Measurements from ENCODE around the gene GABRR1. TPM values are rescaled to one million over a fixed set of nuclear protein-coding genes. Genes with fewer than 3 reads are reported as not detected.
A peak's percentile ranks its signal among the peaks of the same experiment; 100 is the strongest.

Gene GABRR1
- total RNA-seq, 1 donor from 2014 or later: not detected

- no peak for ATAC-seq
- no peak for DNase-seq (ENCODE audit: missing footprints)
- intact Hi-C loops (cut with DNase I): no loop called here
These were observed 5.0 kb upstream of the GABRR1 start for GRCh38 chr6:89221971-89222711.

- ATAC-seq (no peak), DNase-seq (ENCODE audit: missing footprints) (no peak)
- intact Hi-C loops (cut with DNase I): no loop called here
These were observed 4.0 kb upstream of the GABRR1 start for GRCh38 chr6:89221129-89221528.

GRCh38 chr6:89216411-89216810 is 747 bp downstream of the GABRR1 start:
- intact Hi-C loops (cut with DNase I): no loop called here
- no peak for DNase-seq (ENCODE audit: missing footprints)
- no peak for ATAC-seq

- intact Hi-C loops (cut with DNase I): no loop called here
- ATAC-seq (no peak), DNase-seq (ENCODE audit: missing footprints) (no peak)
These were observed 1.8 kb downstream of the GABRR1 start for GRCh38 chr6:89215391-89215790.

GRCh38 chr6:89214197-89214596 is 3.0 kb downstream of the GABRR1 start:
- ATAC-seq: no peak
- DNase-seq (ENCODE audit: missing footprints): no peak
- intact Hi-C loops (cut with DNase I): no loop called here

GRCh38 chr6:89212472-89212871 is 4.7 kb downstream of the GABRR1 start:
- intact Hi-C loops (cut with DNase I): no loop called here
- no peak for DNase-seq (ENCODE audit: missing footprints)
- ATAC-seq: no peak

- intact Hi-C loops (cut with DNase I): no loop called here
- no peak for ATAC-seq
- no peak for DNase-seq (ENCODE audit: missing footprints)
These were observed 7.7 kb downstream of the GABRR1 start for GRCh38 chr6:89209457-89209856.

GRCh38 chr6:89208551-89208950 is 8.6 kb downstream of the GABRR1 start:
- DNase-seq (ENCODE audit: missing footprints): no peak
- intact Hi-C loops (cut with DNase I): no loop called here
- no peak for ATAC-seq

GRCh38 chr6:89205819-89206218 is 11.3 kb downstream of the GABRR1 start:
- no peak for ATAC-seq
- no peak for DNase-seq (ENCODE audit: missing footprints)

GRCh38 chr6:89204096-89204495 is 13.1 kb downstream of the GABRR1 start:
- no peak for ATAC-seq
- intact Hi-C loops (cut with DNase I): no loop called here

More at GRCh38 chr6:89205819-89206218, 11.3 kb downstream of the GABRR1 start:
- intact Hi-C loops (cut with DNase I): no loop called here

GRCh38 chr6:89200706-89201215 is 16.4 kb downstream of the GABRR1 start:
- ATAC-seq (no peak), DNase-seq (ENCODE audit: missing footprints) (no peak)
- intact Hi-C loops (cut with DNase I): no loop called here

More at GRCh38 chr6:89204096-89204495, 13.1 kb downstream of the GABRR1 start:
- DNase-seq (ENCODE audit: missing footprints): no peak

GRCh38 chr6:89199579-89199978 is 17.6 kb downstream of the GABRR1 start:
- no peak for DNase-seq (ENCODE audit: missing footprints)
- ATAC-seq: no peak
- intact Hi-C loops (cut with DNase I): no loop called here

- DNase-seq (ENCODE audit: missing footprints) (no peak), ATAC-seq (no peak)
- intact Hi-C loops (cut with DNase I): no loop called here
These were observed 18.9 kb downstream of the GABRR1 start for GRCh38 chr6:89198235-89198634.

GRCh38 chr6:89197141-89197540 is 20.0 kb downstream of the GABRR1 start:
- ATAC-seq (no peak), DNase-seq (ENCODE audit: missing footprints) (no peak)
- intact Hi-C loops (cut with DNase I): no loop called here

GRCh38 chr6:89194559-89194958 is 22.6 kb downstream of the GABRR1 start:
- intact Hi-C loops (cut with DNase I): no loop called here
- DNase-seq (ENCODE audit: missing footprints) (no peak), ATAC-seq (no peak)

GRCh38 chr6:89190741-89191140 is 26.4 kb downstream of the GABRR1 start:
- no peak for ATAC-seq
- intact Hi-C loops (cut with DNase I): no loop called here

GRCh38 chr6:89187504-89187903 is 29.7 kb downstream of the GABRR1 start:
- DNase-seq (ENCODE audit: missing footprints) (no peak), ATAC-seq (no peak)
- intact Hi-C loops (cut with DNase I): no loop called here

More at GRCh38 chr6:89190741-89191140, 26.4 kb downstream of the GABRR1 start:
- DNase-seq (ENCODE audit: missing footprints): no peak

- DNase-seq (ENCODE audit: missing footprints) (no peak), ATAC-seq (peak; percentile 86)
These were observed 30.4 kb downstream of the GABRR1 start for GRCh38 chr6:89186762-89187161.

GRCh38 chr6:89184344-89184743 is 32.8 kb downstream of the GABRR1 start:
- ATAC-seq (no peak), DNase-seq (ENCODE audit: missing footprints) (no peak)
- intact Hi-C loops (cut with DNase I): no loop called here

More at GRCh38 chr6:89186762-89187161, 30.4 kb downstream of the GABRR1 start:
- intact Hi-C loops (cut with DNase I): no loop called here

- ATAC-seq: no peak
- no peak for DNase-seq (ENCODE audit: missing footprints)
- intact Hi-C loops (cut with DNase I): no loop called here
These were observed 33.9 kb downstream of the GABRR1 start for GRCh38 chr6:89183294-89183693.

- ATAC-seq: no peak
- DNase-seq (ENCODE audit: missing footprints): no peak
- intact Hi-C loops (cut with DNase I): no loop called here
These were observed 36.2 kb downstream of the GABRR1 start for GRCh38 chr6:89180971-89181370.
